ENCODE data around the gene ACOX3. TPM values are rescaled to one million over a fixed set of nuclear protein-coding genes. Genes with fewer than 3 reads are reported as not detected.

ACOX3 gene
- polyA plus RNA-seq, 3 donors, result 3.8 to 16.8 (median 13.3) TPM

DNA sequence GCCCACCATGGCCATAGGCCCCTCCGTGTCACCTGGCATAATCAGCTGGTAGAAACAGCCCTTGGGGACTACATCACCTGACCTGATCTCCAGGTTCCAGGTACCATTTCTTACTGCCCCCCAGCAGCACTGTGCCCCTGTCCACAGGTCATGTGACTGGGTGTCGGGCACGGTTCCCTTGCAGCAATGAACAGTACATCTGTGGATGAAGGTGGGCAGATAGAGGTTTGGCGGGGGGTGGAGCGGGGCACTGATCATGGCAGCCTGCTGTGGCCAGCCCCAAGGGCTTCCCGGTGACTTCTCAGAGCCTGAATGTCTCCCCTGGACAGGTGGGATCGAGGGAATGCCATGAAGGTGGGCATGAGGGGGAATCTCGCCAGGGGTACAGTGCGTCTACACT is 37.8 kb upstream of the ACOX3 start:
- DNase-seq, result no peak
- Mint-ChIP-seq H3K36me3 (peaks cover 20 to 21% of the 10 kb centered on the region in 2 donors), H3K27me3 (ENCODE audit: low read depth in 3 of 3) (peaks cover 0 to 5% (median 0%) of the 10 kb centered on the region in 3 donors), H3K27ac (no peak overlapping the region), H3K9me3 (peaks cover 0 to 2% (median 0%) of the 10 kb centered on the region in 7 donors), H3K4me3 (no peak overlapping the region), H3K4me1 (no peaks in the 10 kb centered on the region)
- Histone ChIP-seq H3K4me2 (replicated peaks; ENCODE audit: extremely low read depth, low read length, poor library complexity, severe bottlenecking) (no peak overlapping the region), H3K36me3 (replicated peaks in 1 of 2; ENCODE audit: control insufficient read depth in 1 of 2, insufficient read depth in 2 of 2, low read length in 2 of 2) (peaks cover 9 to 23% of the 10 kb centered on the region in 2 donors), H3K9ac (ENCODE audit: insufficient read depth, low read length, poor library complexity, severe bottlenecking) (no peak overlapping the region), H3K4me3 (replicated peaks in 1 of 3; ENCODE audit: low read depth in 2 of 3, low read length in 3 of 3) (no peak overlapping the region), H3K27me3 (ENCODE audit: control insufficient read depth in 2 of 2, insufficient read depth in 2 of 2, low read length in 2 of 2) (no peaks in the 10 kb centered on the region), H3K79me2 (ENCODE audit: insufficient read depth, low read length) (no peaks in the 10 kb centered on the region), H3K27ac (ENCODE audit: low read depth in 1 of 2, low read length in 2 of 2) (no peak overlapping the region), H2AFZ (ENCODE audit: insufficient read depth, low read depth, low read length, poor library complexity, severe bottlenecking) (no peak overlapping the region), H4K20me1 (ENCODE audit: insufficient read depth, low read length) (no peaks in the 10 kb centered on the region), H3K9me3 (replicated peaks in 1 of 2; ENCODE audit: control insufficient read depth in 1 of 2, insufficient read depth in 1 of 2, low read length in 2 of 2) (no peaks in the 10 kb centered on the region), H3K4me1 (ENCODE audit: control insufficient read depth in 1 of 2, insufficient read depth in 2 of 2, low read length in 2 of 2) (no peaks in the 10 kb centered on the region)
- TF ChIP-seq, protein P1, sequence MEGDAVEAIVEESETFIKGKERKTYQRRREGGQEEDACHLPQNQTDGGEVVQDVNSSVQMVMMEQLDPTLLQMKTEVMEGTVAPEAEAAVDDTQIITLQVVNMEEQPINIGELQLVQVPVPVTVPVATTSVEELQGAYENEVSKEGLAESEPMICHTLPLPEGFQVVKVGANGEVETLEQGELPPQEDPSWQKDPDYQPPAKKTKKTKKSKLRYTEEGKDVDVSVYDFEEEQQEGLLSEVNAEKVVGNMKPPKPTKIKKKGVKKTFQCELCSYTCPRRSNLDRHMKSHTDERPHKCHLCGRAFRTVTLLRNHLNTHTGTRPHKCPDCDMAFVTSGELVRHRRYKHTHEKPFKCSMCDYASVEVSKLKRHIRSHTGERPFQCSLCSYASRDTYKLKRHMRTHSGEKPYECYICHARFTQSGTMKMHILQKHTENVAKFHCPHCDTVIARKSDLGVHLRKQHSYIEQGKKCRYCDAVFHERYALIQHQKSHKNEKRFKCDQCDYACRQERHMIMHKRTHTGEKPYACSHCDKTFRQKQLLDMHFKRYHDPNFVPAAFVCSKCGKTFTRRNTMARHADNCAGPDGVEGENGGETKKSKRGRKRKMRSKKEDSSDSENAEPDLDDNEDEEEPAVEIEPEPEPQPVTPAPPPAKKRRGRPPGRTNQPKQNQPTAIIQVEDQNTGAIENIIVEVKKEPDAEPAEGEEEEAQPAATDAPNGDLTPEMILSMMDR (IDR thresholded peaks at IDR 0.05), result no peak
- intact Hi-C loops (cut with micrococcal nuclease), result no loop called here
- 91% methylated on average over 9 of the region's 9 CpGs for WGBS (ENCODE audit: insufficient coverage)

DNA sequence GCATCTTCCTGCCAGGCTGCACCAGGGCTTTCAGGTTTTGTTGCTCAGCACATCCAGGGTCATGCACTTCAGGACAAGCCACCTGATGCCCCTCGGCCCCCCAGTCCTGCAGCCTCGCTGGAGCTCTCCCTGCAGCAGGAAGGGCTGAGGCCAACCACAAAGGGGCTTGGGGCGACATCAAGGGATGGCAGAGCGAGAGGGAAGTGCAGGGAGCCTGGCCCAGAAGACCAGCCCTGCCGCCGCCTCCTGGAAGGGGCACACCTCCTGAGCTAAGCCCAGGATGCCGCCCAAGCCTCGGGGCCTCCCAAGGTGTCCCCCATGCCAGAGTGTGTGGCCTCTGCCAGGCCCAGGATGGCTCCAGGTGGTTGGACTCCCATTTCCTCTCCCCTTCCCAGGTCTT is 37.2 kb upstream of the ACOX3 start:
- no peaks in the 10 kb centered on the region for H3K4me1 ChIP-seq (ENCODE audit: control insufficient read depth in 1 of 2, insufficient read depth in 2 of 2, low read length in 2 of 2)
- 81% methylated on average over 8 of the region's 8 CpGs for WGBS (ENCODE audit: insufficient coverage)
- intact Hi-C loops (cut with micrococcal nuclease), result no loop called here

More for the DNA sequence above, 37.2 kb upstream of the ACOX3 start:
- H3K4me1 Mint-ChIP-seq, result no peaks in the 10 kb centered on the region
- Histone ChIP-seq H4K20me1 (ENCODE audit: insufficient read depth, low read length) (no peaks in the 10 kb centered on the region), H3K79me2 (ENCODE audit: insufficient read depth, low read length) (no peaks in the 10 kb centered on the region), H3K4me3 (replicated peaks in 1 of 3; ENCODE audit: low read depth in 2 of 3, low read length in 3 of 3) (no peak overlapping the region), H3K4me2 (replicated peaks; ENCODE audit: extremely low read depth, low read length, poor library complexity, severe bottlenecking) (no peak overlapping the region), H3K36me3 (replicated peaks in 1 of 2; ENCODE audit: control insufficient read depth in 1 of 2, insufficient read depth in 2 of 2, low read length in 2 of 2) (peaks cover 9 to 23% of the 10 kb centered on the region in 2 donors), H3K27ac (ENCODE audit: low read depth in 1 of 2, low read length in 2 of 2) (no peak overlapping the region), H2AFZ (ENCODE audit: insufficient read depth, low read depth, low read length, poor library complexity, severe bottlenecking) (no peak overlapping the region), H3K9ac (ENCODE audit: insufficient read depth, low read length, poor library complexity, severe bottlenecking) (no peak overlapping the region), H3K27me3 (ENCODE audit: control insufficient read depth in 2 of 2, insufficient read depth in 2 of 2, low read length in 2 of 2) (no peaks in the 10 kb centered on the region), H3K9me3 (replicated peaks in 1 of 2; ENCODE audit: control insufficient read depth in 1 of 2, insufficient read depth in 1 of 2, low read length in 2 of 2) (no peaks in the 10 kb centered on the region)
- TF ChIP-seq, protein P1 (IDR thresholded peaks at IDR 0.05), result no peak
- peaks cover 0 to 3% (median 2%) of the 10 kb centered on the region in 3 donors for H3K27me3 Mint-ChIP-seq (ENCODE audit: low read depth in 3 of 3)
- H3K4me3 Mint-ChIP-seq, result no peak overlapping the region
- peaks cover 0 to 2% (median 0%) of the 10 kb centered on the region in 7 donors for H3K9me3 Mint-ChIP-seq
- no peak overlapping the region for H3K27ac Mint-ChIP-seq
- DNase-seq, result no peak
- H3K36me3 Mint-ChIP-seq, result peaks cover 20 to 23% of the 10 kb centered on the region in 2 donors
